CD4-positive, alpha-beta T cell treated with Interleukin-6 for 4 hours (primary cell): ENCODE results near the gene FOXC2.

Experiments
- DNase-seq: peaks from one replicate; pipeline ENCODE4 v3.0.0-alpha.2; 2020; ENCODE audit warnings: mixed read lengths

FOXC2 gene

DNA sequence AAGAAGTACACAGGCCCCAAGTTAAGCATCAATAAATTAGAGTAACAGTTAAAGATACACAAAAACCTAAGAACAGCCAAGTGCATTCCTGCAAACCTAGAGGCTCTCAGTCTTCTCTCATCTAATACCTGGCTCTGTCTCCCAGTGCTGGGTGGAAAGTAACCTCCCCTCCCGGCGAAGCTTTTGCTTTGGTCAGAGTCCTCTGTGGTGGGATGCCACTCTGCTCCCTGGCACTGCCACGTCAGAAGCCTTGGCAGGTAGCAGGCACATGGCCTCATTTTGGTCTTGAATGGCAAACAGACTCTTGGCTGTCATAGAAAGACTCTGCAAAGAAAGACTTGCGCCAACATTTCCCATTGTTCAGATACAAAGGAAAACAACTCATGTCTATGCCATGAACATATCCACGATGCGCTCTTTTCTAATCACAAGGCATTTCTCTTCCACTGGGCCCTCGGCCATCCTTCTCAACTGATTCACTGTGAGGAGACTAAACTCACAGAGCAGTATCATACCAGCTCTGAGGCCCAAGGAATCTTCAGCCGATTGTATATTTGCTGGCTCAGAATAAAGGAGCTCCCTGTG lies 32.8 kb upstream of the FOXC2 start:
- no peak for DNase-seq

DNA sequence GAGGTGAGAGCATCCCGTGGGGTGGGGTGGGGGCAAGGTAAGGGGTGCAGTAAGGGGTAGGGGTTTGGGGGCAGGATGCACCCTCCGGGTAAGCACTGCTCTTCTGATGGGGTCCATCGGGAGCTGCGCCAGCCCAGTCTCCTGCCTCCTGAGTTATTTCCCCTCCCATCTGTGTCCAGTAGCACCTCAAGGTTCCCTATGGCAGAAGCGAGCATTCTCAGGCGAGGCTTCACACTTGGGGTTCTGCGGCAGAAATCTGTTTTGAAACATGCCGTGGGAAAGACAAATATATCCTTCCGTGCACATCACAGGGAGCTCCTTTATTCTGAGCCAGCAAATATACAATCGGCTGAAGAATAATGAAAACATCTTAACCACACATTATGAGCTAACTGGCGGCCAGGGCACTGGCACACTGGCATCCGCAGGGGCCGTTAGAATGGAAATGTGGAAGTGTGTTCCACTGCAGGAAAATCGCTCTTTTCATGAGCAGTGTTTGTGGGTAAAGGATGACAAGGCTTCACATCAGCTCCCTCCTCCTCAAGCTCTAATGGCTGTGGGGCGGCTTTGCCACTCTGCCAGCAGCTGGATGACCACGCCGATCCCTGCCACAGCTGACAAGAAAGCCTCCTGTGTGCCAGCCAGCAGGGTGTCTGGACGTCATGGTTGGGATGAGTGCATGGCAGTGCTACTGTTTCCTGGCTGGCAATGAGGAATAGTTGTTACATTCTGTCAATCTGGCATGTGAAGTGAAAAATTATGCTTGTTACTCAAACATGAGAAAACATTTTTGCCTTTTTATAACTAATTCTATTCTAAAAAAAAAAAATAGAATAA lies 31.6 kb upstream of the FOXC2 start:
- no peak for DNase-seq

DNA sequence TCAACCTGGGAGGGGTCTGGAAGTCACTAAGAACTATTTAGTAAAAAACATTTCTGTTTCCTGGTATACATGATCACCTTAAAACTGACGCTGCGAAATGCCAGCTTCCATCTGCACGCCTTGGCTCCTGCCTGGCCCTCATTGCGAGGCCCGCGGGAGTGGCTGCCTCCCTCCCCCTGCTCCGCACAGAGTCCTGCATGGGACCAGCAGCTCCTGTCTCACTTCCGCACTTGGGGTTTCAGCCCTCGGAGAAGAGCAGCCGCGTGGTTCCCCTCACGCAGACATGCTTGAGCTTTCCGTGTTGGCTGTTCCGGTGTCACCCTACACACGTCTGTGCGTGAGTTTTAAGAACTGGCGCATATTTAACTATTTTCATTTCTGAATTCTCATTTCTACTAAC lies 30.0 kb upstream of the FOXC2 start:
- DNase-seq, result no peak

DNA sequence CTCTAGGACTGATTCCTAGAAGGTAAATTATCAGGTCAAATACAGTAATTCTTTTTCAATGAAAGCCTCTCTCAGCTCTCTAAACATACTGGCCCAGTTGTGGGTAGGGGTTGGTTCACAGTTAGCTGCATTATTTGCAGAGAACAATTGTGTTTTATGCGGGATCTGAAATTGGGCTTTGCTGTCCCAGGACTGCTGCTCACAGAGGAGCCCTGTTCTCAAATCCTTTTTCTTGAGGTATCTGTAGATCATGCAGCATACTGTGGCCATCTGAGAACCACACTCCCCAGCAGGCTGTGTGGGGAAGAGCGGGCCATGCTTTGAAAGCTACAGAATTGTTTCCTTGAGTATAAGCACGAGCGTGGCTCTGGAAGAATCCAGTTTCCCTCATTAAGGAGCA lies 29.1 kb upstream of the FOXC2 start:
- no peak for DNase-seq

DNA sequence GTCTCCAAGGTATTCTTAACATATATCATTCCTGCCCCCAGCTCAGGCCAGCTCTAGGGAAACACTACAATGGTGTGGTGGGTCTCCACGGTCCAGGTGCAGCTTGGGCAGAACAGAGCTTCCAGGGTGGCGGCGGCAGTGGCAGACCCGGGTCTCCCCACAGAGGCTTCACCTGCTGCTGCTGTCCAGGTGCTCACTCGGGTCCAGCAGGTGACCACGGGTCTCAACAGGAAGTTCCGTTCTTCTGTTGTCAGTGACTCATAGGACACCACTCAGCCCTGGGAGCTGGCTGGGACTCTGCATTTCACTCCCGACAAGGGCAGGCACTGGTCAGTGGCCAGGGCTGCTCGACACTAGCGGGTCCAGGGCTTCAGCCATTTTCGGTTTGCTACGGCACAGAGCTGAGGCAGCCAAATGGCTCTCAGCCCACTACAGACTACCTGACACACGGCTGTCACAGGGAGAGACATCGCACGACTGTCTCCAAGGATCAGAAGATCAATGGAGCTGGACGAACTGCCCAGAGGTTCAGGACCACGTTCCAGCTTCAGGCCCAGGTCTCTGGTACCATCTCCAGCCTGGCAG lies 28.3 kb upstream of the FOXC2 start:
- DNase-seq, result no peak

DNA sequence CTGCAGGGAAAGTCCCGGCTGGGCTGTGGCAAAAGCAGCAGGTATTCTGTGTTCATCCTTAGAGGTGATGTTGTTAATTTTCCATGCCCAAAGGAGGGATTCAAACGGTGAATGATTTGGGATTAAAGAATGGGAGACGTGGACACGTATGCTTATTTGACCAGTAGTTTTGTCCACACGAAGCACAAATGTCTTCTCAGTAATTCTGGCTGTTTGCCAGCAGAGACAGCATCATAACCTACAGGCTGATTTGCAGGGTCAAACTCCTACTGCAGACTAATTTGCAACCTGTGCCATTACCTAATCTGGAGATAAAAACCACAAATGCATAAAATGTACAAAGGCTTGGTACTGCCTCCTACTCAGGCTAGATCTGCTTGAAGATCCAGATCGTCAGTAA lies 25.7 kb upstream of the FOXC2 start:
- DNase-seq, result no peak

DNA sequence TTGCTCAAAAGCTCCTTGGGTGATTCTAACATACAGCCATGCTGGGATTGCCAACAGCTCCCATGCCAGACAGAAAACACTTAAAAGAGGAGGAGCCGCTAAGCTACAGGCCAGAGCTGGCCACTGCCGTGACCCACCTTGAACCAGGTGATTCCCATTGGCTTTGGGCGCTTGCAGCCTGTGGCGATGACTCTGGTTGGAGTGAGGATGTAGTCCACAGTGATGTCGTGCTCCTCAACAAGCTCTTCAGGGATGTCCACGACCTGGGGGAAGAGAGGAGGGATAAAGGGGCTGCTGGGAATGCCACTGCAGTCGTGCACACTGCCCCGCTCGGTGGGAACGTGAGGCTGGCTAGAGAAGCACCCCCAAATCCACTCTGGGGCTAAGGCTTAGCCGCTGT lies 25.1 kb upstream of the FOXC2 start:
- DNase-seq, result no peak

DNA sequence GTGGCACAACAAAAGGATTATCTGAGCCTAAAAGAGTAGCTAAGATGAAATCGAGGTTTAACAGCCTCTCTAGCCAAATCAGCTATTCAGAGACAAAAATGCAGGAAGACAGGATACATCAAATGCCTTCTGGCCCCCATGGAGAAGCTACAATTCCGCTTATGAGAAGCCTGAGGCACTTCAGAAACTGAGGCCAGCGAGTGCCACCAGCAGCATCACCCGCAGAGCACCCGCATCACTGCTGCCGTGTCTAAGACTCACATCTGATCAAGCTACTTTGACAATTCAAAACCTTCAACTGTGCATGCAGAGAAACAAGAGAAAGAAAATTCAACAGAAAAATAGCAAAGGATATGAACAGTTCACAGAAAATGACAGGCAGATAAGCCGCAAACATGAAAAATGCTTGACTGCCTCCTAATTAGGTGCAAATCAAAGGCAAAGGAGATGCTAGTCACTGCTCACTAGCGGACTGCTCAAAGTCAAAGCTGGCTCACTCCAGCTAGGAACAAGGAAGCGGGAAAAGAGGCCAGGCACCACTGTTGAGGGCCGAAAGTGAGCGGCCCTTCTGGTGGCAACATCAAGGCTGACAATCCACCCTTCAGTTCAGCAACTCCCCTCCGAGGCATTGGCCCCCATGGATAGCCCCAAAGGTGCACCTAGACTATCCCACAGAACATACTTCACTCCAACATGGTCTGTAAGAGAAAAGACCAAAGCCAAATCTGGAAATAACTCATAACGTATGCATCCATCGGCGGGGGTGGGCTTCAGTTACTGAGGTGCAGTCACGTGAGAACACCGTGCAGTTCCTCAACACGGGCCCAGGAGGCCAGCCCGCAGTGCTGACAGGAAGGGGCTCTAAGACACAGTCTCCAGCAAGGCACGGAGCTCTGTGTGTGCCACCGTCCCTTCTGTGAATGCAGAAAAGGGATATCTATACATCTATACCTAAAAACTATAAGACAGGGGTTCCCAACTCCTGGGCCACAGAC lies 23.6 kb upstream of the FOXC2 start:
- DNase-seq, result no peak

DNA sequence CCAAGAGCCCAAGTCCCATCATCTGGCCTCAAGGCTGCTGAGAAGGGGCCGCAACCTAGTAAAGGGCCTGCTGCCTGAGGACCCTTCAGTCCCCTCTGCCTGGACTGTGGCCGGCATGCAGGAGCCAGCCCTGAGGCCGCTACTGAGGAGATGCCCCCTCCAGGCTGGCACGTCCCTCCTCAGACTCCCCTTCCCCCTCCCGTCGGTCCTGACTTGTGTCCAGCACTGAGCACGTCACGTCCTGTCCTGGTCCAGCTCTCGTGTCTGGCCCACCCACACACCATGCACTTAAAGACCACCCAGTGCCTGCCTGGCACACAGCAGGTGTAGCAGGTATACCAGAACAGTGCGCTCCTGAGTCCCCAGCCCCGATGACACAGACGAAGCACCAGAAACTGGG lies 21.1 kb upstream of the FOXC2 start:
- no peak for DNase-seq

DNA sequence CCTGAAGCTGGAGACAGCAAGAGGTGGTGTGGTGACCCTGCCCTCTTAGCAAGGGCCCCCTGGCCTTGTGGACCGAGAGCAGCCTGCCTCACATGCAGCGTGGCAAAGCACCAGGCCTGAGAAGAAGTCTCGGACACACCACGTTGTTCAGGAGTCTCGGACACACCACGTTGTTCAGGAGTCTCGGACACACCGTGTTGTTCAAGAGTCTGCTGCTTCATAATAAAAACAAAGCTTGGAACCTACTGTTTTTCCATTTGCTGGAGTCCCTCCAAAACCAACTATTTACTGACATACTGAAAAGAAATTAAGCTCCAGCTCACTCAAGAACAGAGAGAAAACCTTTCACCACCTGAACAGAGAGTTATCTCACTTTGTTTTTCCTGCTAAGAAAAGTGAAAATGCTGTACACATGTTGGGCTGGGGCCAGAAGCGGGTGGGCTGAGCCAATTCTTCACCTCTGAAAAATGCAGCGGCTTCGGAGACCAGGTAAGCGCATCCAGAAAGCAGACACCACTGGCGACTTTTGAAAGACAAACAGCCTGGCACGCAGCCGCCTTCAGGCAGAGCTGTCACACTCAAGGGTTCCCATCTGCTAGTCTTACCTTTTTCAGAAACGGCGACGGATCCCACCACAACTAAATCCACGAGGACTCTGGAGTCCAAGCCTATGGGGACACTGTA lies 20.5 kb upstream of the FOXC2 start:
- DNase-seq, result no peak

DNA sequence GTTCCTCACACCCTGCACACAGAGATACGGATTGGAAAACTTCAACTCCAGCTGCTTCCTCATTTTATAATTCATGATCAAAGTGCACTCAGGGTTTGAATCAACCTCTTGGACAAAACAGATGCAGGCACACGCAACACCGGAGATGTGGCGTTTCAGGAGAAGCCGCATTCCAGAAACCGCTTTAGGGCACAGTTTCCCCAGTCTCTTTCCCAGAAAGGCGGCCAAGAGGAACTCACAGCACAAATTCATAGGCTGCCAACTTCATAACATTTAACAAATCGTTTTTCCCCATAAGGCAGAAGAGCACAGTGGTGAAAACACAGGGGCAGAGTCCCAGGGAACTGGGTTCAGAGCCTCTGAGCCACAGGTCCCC lies 20.0 kb upstream of the FOXC2 start:
- no peak for DNase-seq

DNA sequence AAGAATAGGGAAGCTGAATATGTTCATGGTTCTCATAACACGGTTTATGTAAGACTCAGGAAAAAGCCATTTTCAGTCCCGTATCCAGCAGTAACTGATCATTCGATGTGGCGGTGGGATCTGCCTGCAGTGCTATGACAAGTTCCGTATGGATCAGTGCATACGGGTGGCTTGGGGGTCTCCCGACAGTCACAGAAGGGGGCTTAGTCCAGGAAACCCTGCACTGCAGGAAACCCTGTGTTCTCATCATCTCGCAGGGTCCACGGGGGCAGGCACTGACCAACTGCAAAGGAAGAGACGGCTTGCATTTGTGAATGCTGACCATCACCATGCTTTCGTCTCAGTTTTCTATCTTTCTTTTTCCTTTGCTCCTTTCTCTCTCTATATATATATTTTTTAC lies 19.3 kb upstream of the FOXC2 start:
- no peak for DNase-seq

DNA sequence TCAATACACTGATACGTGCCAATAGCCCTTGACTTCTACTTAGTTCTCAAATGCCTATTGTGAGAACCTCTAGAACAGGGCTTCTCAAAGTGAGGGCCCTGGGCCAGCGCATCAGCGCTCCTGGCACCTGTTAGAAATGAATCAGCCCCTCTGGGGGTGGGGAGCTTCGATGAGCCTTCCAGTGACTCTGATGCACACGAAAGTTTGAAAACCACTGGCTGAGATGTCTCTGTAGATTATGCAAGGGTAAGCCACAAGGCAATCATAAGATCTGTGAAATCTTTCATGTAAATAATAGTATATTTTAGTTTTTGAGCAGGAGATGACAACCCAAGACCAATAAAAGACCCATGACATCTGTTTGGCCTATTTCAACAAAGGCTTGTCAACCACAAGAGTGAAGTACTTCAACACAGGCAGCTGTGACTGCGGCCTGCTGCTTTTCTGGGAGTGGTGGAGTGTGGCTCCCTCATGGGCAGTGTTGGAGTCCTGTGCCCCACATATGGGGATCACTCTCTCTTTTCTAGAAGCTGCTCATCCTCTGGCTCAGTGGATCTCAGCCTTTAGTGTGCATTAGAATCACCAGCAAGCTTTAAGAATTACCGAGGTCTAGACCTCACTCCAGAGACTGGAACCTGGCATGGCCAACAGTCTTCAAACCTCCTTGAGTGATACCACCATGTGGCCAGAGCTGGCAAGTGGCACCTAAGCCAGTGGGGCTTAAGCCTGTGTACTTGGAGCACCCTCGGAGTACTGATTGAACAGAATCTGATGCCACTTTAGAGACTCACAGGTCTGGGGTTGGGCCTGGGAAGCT lies 17.3 kb upstream of the FOXC2 start:
- DNase-seq, result no peak

DNA sequence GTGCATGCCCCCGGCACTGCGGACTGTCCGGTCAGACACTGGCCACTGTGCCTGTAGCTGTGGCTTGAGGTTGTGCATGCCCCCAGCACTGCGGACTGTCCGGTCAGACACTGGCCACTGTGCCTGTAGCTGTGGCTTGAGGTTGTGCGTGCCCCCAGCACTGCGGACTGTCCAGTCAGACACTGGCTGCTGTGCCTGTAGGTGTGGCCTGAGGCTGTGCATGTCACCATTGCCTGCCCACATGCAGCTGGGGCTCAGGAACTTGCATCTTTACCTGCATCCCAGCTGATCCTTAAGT lies 16.8 kb upstream of the FOXC2 start:
- no peak for DNase-seq

DNA sequence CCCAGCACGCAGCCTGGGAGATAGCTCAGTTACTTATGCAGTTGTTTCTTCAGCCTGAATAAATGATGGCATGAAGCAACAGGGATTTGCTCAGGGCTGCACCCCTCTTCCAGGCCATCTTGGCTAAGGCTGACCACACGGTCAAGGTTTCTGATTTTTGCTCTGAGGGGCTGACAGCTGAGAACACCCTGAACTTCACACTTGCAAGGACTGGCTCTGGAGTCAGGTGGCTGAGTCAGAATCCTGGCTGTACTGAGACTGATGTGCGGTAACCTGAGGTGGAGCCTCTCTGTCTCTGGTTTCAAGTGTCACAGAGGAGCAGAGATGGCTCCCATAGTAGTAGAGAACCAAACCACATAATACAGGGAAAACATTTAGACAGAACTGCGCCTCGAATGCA lies 16.3 kb upstream of the FOXC2 start:
- DNase-seq, result no peak

DNA sequence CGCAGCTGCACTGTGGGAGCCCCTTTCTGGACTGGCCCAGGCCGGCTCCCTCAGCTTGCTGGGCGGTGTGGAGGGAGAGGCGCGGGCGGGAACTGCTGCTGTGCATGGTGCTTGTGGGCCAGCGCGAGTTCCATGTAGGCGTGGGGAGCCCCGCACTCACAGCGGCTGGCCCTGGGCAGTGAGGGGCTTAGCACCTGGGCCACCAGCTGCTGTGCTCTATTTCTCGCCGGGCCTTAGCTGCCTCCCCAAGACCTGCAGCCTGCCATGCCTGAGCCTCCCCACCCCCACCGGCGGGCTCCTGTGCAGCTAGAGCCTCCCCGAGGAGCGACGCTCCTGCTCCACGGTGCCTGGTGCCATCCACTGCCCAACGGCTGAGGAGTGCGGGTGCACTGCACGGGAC lies 13.3 kb upstream of the FOXC2 start:
- DNase-seq, result no peak

DNA sequence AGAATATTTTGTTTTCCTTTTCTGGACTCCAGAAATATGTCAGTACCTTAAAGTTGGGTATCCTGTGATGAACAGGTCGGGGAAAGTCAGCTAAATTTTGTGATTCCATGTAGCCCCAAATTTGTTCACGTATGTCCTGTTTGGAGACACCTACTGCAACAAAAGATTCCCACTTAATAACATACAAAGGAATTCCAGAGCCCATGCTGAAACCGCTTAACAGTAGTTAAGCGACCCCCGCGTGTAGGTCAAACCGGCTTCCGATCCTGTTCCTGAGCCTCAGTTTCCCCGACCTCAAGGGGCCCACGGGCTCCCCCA lies 12.1 kb upstream of the FOXC2 start:
- DNase-seq, result no peak

DNA sequence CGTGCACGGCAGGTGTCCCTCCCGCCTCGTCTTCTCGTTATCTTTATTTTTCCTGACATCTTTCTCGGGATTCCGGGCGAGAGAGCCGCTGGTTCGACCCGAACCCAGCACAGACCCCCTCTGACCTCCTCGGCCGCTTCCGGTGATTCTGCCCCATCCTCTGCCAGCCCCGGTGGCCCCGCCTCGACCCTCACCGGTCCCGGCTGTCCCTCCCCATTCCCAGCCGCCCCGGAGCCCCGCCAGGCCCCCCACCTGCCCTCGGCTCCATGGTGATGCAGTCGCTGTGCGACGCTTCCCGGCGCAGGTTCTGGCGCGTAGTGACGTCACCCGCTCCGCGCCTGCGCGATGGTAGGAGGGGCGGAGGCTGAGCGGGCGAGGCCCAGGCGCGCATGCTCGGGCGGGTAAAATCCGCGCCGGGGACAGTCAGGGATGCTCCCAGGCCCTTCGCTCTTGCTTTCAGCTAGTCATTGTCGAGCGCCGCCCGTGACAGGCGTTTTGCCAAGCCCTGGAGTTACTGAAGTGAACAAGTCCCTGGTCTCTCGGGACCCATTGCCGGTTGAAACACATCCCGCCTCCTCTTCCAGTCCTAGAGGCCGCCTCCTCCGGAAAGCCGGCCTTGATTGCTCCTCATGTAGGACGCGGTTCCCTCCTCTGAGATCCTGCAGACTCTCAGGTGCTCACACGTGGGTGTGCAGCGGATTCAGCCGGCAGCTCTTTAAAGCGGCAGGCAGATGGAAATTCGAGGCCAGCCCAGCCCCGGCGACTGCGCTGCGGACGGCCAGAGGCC lies 11.5 kb upstream of the FOXC2 start, which contains the start of gene MTHFSD:
MTHFSD (minus strand) TSS at position 319 of the 787 bp plus-strand sequence; CDS start at position 268, 51 bp downstream.
- peak; percentile 95 for DNase-seq

DNA sequence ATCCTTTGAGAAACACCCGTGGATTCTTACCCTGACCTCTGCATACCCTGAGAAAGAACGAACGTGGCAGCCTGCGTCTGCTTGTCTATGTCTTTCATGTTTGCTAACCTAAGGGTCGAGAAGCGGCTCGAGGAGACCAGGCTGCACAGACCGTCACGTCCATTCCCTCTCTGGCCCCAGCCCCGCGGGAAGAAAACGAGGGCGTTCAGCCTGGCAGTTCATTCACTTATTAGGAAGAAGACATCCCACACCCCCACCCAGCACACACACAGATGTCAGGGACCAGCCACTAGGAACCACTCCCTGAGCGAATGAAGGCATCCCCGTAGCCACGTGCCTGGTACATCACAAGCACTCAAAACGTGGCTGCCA lies 10.9 kb upstream of the FOXC2 start:
- no peak for DNase-seq

DNA sequence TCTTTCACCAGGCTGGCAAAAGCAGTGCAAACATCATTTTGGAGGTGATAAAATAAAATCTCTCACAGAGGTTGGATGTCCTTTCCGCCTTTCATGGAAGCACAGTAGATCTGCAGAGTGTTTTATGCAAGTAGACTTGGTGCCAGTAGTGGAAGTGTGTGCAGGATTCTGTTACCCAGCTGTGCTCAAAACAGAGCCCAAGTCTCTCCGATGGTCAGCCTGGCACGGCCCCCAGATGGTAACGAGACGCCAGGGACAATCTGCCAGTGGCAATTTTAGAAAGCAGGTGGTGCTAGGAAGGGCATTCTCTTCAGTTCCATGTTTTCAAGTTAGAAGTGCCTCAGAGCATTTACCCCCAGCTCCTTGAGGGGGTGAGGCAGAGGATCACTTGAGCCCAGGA lies 10.1 kb upstream of the FOXC2 start:
- no peak for DNase-seq

DNA sequence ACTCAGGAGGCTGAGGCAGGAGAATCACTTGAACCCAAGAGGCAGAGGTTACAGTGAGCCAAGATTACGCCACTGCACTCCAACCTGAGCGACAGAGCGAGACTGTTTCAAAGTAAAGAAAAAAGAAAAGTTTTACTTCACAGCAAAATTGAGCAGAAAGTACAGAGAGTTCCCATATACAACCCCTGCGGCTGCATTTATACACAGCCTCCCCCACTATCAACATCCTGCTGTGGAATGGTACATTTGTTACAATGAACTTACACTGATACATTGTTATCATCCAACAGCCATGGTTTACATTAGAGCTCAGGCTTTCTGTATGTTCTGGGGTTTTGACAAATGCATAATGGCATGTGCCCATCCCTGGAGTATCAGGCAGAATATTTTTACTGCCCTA lies 9.0 kb upstream of the FOXC2 start:
- no peak for DNase-seq
